IPS DF 19.7 (cell line): ENCODE results near the gene ZNF674.

Experiments
- DNase-seq: peaks from one replicate; pipeline ENCODE4 v3.0.0-alpha.2; 2013; ENCODE audit warnings: low read depth, low spot score

ZNF674 gene

GRCh38 chrX:46545111-46546005 is at the start of gene ZNF674:
TSS of gene ZNF674 (minus strand) at chrX:46545421. CDS start at chrX:46542087, 3,334 bp downstream.
- DNase-seq: peak; percentile 54

DNA sequence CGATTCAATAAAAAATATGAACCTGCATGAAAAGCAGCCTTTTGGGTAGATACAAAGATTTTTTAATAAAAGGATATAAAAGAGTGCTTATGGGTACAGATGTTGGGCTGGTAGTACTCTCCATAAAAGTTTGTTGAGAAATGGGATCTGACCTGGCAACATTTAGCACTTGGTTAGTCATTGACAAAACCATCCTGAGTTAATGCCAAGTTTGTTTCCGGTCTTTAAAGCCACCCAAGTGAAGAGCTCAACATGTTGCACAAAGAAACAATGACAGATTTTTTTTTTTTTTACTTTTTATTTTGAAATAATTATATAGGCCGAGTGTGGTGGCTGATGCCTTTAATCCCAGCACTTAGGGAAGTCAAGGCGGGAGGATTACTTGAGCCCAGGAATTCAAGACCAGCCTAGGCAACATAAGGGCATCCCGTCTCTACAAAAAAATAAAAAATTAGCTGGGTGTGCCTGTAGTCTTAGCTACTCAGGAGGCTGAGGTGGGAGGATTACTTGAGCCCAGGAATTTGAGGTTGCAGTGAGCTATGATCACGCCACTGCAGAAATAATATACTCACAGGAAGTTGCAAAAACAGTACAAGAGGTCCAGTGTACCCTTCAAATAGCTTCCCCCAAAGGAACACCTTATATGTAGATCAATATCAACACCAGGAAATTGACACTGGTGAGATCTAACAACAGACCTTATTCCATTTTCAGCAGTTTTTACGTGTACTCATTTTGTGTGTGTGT is 44.9 kb upstream of the ZNF674 start:
- DNase-seq: no peak

DNA sequence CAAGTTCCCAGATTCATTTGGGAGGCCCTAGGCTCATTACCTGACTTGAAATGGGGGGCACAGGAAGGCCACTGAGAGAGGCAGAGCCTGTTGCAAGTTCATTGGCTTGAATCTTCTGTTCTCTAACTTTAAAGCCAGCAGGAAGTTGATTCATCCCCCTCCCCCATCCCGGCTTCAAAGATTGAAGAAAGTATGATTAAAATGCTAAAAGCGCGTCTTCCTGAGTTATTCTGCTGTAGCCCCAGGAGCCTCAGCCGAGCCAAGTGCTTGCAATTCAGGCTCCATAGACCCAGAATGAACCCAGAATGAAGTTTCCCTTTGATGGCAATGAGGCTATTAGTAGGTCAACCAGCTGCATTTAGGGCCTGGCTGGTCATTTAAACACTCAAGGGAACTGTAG is 43.0 kb upstream of the ZNF674 start:
- DNase-seq: peak; percentile 52

GRCh38 chrX:46587753-46588171 is 42.5 kb upstream of the ZNF674 start:
- DNase-seq: no peak

DNA sequence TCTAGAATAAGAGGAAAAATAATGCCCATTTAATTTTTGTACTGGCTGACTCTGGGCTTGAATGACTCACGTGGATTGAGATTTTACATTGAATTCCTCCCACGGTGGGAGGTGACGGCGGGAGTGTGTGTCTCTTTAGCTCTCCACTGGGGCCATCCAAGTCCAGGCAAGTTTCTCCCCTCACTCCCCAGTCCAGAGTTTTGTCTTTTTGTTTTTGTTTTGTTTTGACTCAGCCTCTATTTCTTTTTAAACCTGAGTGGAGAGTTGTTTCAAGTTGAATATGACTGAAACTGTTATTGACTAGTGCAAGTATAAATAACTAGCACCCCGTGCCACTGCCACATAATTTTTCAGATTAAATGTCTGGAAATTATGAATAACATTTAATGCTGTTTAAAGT is 41.9 kb upstream of the ZNF674 start:
- DNase-seq: no peak

DNA sequence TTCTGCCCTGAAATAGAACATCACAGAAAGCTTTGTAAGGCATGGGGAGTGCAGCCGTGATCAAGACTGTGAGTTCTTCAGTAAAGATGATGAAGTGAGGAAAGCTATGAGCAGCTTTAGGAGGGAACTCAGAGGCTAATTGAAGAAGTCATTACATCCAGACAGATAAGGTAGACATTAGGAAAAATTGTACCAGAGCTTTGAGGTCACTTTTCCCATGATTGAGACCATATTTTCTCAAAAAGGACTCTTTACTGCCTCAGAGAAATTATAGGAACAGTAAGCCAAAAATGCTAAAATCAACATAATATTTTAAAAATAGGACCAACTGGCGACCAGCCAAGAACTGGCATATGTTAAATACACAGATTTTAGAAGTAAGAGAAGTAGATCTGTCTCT is 39.5 kb upstream of the ZNF674 start:
- DNase-seq: no peak

DNA sequence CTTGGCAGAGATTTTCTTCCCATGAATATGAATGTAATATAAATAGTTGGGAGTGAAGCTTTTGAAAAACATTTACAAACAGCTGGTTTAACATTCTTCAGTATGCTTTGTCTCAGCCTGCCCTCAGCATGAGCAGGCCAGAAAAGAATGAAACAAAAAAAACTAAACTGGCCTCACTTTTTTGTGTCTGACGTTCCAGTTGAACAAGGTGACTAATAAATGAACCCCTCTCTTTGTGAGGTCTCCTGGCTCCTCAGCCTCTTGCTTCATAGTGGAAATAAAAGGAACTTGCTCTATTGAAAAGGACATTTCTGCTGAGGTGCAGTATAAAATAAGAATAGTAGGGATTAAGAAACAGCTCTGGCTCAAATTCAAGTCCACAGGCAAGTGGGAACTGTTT is 37.7 kb upstream of the ZNF674 start:
- no peak for DNase-seq

- no peak for DNase-seq
Observed at GRCh38 chrX:46582325-46582724, 37.1 kb upstream of the ZNF674 start.

DNA sequence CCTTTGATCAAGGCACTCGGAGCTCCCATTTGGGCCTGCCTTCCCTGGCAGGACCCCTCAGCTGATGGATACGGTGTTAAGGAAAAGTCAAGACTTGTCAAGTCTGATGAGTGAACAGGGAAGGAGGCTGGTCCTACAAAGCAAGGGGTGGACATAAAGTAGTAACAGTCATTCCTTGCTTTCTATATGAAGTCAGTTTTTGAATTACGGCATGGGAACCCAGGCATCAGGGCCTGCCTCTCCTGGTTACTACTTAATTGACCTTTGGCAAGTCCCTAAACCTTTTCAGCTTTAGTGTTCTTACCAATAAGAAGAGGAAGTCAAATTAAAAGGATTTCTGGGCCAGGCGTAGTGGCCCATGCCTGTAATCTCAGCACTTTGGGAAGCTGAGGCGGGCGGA is 35.4 kb upstream of the ZNF674 start:
- no peak for DNase-seq

GRCh38 chrX:46579250-46579649 is 34.0 kb upstream of the ZNF674 start:
- no peak for DNase-seq

- DNase-seq: no peak
Observed at GRCh38 chrX:46577221-46578005, 32.2 kb upstream of the ZNF674 start.

DNA sequence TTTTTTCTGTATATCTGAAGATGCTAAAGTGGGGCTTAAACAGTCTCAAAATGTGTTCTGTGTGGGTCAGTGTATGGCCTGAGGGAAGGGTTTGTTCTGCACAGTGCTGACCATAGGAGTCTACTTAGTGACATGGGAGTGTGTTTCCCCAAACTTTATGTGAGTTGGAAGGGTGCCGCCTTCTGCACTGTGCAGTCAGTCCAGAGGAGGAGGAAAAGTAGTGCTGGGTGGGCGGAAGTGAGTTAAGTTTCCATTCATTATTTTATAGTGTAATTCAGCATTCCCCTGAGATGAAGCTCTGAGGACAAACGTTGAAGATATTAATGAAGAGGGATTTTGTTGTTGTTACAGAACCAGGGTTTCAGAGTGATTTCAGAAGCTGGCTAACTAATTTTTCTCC is 31.2 kb upstream of the ZNF674 start:
- DNase-seq: no peak

- DNase-seq: no peak
Observed at GRCh38 chrX:46575991-46576392, 30.8 kb upstream of the ZNF674 start.

DNA sequence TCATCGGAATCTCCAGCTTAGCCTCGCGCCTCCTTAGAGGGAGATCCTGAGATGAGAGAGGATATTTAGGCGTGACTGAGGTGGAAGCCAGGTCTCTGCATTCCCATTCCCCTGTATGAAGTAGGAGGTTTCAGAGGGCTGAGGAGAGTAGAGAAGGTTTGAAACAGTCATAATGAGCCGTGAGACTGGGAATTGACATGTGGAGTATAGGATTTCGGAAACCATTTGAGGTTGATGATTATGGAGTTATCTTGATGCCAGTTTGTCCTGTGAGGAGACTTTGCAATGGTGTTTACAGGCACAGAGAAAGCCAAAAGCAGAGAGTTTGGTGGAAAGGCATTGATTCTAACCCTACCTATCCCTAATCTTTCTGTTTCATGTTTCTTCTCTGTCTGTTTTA is 30.4 kb upstream of the ZNF674 start:
- no peak for DNase-seq

GRCh38 chrX:46574774-46575381 is 29.7 kb upstream of the ZNF674 start:
- no peak for DNase-seq

- no peak for DNase-seq
Observed at GRCh38 chrX:46573892-46574773, 28.9 kb upstream of the ZNF674 start.

DNA sequence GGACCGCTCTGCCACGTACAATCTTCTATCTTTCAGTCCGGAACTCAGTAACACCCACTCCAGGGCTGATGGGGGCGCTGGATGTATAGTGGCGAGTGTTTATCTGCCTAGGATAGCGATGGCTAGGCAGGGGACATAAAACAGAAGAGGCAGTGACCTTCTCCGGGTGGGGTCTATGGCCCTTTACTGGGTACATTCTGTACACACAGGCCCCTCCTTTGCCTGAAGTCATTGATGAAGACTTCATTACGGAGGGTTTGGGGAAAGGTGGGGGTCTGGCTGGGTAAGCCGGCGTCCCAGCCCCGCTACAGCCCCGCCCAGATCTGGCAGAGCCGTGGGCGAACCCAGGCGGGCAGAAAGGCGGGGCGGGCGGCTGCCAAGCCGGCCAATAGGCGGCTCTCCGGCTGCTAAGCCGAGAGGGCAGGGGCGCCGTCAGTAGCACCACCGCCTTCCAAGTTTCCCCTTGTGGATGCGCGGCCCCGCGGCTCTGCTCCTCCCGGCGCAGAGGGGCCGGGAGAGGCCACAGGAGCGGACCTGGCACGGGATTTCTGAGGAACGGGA is 28.2 kb upstream of the ZNF674 start, which contains the start of gene CHST7:
TSS of gene CHST7 (plus strand) at position 435 of the 561 bp plus-strand sequence. CDS start 167 bp downstream, outside the sequence.
- no peak for DNase-seq

DNA sequence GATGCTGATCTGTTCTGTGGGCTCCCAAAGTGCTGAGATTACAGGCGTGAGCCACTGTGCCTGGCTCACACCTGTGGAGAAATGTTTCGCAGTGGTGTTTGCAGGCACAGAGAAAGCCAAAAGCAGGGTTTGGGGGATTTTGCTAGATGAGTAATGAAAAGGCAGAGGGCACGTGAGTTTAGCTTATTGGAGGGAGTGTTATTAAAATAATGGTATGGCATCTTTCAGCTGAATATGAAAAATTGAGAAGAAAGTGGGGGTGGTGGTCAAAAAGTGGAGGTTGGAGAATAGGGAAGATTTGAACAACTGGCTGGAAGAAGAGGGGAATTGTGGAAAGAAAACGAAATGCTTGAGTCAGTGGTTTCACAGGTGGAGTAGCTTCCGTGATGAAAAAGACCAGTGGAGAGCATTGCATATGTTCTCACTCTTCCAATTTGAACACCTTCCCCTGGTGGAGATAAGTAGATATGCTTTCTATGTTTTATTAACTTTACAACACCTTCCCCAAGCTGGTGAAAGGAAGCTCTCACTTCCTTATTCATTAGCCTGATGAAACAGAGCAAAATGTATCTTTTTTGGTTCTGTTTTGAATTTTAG is 27.2 kb upstream of the ZNF674 start:
- DNase-seq: no peak

DNA sequence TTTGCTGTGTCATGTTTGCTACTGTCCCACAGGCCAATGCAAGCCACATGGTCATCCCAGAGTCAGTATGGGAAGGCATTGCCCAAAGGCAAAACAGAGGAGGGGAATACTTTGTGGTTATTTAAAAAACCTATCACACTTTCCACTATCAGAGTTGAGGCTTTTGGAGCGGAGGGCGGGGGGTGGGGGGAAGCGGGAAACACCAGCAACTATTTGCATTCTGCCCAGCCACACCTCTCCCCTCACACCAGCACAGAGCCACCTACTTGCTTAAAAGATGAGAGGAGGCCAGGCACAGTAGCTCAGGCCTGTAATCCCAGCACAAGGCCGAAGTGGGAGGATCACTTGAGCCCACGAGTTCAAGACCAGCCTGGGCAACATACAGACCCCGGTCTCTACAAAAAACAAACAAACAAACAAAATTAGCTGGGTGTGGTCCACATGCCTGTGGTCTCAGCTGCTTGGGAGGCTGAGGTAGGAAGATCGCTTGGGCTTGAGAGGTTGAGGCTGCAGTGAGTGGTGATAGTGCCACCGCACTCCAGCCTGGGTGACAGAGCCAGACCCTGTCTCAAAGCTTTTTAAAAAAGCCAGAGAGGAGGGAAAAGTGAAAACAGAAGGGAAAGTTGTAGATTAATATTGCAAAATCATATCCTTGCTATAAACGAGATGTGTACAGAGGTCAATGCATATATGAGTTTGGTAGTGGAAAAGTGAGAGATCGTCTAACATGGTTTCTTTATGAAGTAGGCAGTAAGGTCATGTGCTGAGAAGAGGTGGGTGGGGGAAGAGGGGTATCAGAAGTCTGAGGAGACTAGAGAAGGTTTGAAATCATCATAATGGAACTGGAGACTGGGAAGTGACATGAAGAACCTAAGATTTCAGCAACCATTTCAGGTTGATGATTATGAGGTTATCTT is 26.5 kb upstream of the ZNF674 start:
- DNase-seq: no peak
